22Rv1 (cell line): ENCODE measurements around the gene ERICH6B.
"Not testable (repeated sequence)": the region's sequence is repeated elsewhere in the genome, so short reads cannot be mapped to it uniquely, and the experiment has no call there.

ENCODE experiments used
- ZFX ChIP-seq: fragments of 450-650 bp; IDR thresholded peaks from 2 replicates; pipeline ENCODE4 v1.6.1; 2017; ENCODE audit warnings: antibody characterized with exemption, borderline replicate concordance
- TF ChIP-seq, protein P1 (sequence below): fragments of 450-650 bp; IDR thresholded peaks from 2 replicates; pipeline ENCODE4 v1.5.1; 2017; ENCODE audit warnings: mild to moderate bottlenecking

DNA sequence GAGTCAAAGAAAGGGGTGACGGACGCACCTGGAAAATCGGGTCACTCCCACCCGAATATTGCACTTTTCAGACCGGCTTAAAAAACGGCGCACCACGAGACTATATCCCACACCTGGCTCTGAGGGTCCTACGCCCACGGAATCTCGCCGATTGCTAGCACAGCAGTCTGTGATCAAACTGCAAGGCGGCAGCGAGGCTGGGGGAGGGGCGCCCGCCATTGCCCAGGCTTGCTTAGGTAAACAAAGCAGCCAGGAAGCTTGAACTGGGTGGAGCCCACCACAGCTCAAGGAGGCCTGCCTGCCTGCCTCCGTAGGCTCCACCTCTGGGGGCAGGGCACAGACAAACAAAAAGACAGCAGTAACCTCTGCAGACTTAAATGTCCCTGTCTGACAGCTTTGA is 29.7 kb upstream of the ERICH6B start:
- TF ChIP-seq, protein P1, sequence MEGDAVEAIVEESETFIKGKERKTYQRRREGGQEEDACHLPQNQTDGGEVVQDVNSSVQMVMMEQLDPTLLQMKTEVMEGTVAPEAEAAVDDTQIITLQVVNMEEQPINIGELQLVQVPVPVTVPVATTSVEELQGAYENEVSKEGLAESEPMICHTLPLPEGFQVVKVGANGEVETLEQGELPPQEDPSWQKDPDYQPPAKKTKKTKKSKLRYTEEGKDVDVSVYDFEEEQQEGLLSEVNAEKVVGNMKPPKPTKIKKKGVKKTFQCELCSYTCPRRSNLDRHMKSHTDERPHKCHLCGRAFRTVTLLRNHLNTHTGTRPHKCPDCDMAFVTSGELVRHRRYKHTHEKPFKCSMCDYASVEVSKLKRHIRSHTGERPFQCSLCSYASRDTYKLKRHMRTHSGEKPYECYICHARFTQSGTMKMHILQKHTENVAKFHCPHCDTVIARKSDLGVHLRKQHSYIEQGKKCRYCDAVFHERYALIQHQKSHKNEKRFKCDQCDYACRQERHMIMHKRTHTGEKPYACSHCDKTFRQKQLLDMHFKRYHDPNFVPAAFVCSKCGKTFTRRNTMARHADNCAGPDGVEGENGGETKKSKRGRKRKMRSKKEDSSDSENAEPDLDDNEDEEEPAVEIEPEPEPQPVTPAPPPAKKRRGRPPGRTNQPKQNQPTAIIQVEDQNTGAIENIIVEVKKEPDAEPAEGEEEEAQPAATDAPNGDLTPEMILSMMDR: not testable (repeated sequence)
- not testable (repeated sequence) for TF ChIP-seq ZFX
